LoVo (cell line): ENCODE data around the gene GRIK4.
"Not testable (repeated sequence)": the region's sequence is repeated elsewhere in the genome, so short reads cannot be mapped to it uniquely, and the experiment has no call there.

Experiments
- DNase-seq: peaks from one replicate; pipeline ENCODE4 v3.0.0-alpha.2; 2016; ENCODE audit warnings: low spot score

The GRIK4 gene

GRCh38 chr11:120608760-120609211 lies 97.2 kb downstream of the GRIK4 start:
- no peak for DNase-seq

DNA sequence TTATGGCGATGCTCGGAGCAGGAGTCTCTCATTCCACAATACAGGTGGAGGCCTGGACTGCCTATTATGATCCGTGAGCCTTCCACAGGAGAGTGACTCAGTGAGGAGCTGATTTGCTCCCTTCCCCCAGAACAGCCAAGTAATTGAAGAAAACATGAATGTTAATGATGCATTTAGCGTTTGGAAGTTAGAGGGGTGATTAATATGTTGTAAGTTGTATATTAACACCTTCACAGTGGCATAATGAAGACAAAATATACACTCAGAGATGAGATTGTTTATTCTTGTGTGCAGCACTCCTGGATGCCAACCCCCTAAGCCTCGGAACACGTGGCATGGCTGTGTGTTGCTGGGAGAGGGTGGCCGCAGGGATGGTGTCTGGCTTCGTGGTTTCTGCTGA lies 98.6 kb downstream of the GRIK4 start:
- no peak for DNase-seq

DNA sequence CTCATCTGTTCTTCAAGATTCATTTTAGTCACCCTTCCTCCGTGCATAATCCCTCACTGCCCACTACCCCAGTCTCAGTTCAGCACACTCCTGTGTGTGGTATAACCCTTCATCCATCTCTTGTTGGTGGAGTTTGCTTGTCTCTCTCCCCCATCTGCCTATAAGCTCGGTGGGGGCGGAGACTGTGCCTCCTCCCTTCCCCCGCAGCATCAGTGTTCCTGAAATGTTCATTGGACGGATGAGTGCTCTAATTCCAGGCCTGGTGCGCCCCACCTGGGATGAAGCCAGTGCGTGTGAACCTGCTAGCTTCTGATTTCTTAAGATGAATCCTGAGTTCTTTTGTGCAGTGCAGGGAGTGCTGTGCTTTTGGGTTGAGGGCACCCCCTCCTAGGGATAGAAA lies 100.0 kb downstream of the GRIK4 start:
- no peak for DNase-seq

- DNase-seq = peak; percentile 43
Measured at GRCh38 chr11:120612513-120613263, 101.1 kb downstream of the GRIK4 start.

- DNase-seq = no peak
Measured at GRCh38 chr11:120613264-120614226, 102.0 kb downstream of the GRIK4 start.

GRCh38 chr11:120615391-120615790 lies 103.8 kb downstream of the GRIK4 start:
- DNase-seq = no peak

- DNase-seq = no peak
Measured at GRCh38 chr11:120618399-120618798, 106.9 kb downstream of the GRIK4 start.

DNA sequence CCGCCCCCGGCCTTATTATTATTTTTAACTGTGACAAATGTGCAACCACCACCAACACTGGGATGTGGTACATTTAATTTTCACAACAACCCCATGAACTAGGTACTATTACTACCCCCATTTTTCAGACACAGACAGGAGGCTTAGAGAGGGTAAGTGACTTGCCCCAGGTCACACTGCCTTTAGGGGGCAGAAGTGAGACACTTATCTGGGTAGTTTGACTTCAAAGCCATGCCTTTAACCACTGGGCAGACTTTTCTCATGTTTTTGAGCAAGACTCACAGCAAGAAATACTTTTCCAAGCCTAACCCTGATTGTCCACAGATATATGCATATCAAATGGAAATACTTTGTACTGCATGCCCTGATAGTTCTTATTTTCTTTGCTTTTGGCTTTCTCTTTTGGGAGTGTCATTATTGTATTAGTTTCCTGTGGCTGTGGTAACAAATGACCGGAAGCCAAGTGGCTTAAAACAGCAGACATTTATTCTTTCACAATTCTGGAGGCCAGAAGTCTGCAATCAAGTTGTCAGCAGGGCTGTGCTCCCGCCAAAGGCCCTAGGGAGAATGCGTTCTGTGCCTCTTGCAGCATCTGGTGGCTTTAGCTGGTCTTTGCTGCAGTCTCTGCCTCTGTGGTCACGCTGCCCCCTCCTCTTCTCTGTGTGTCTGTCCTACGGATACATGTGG lies 110.8 kb downstream of the GRIK4 start:
- DNase-seq = no peak

GRCh38 chr11:120624992-120625391 lies 113.4 kb downstream of the GRIK4 start:
- DNase-seq = not testable (repeated sequence)

- DNase-seq = no peak
Measured at GRCh38 chr11:120625565-120625964, 114.0 kb downstream of the GRIK4 start.

GRCh38 chr11:120626791-120627190 lies 115.2 kb downstream of the GRIK4 start:
- no peak for DNase-seq

- no peak for DNase-seq
Measured at GRCh38 chr11:120627327-120628163, 116.0 kb downstream of the GRIK4 start.

- DNase-seq = no peak
Measured at GRCh38 chr11:120629407-120630080, 118.0 kb downstream of the GRIK4 start.

GRCh38 chr11:120630122-120630521 lies 118.6 kb downstream of the GRIK4 start:
- no peak for DNase-seq

DNA sequence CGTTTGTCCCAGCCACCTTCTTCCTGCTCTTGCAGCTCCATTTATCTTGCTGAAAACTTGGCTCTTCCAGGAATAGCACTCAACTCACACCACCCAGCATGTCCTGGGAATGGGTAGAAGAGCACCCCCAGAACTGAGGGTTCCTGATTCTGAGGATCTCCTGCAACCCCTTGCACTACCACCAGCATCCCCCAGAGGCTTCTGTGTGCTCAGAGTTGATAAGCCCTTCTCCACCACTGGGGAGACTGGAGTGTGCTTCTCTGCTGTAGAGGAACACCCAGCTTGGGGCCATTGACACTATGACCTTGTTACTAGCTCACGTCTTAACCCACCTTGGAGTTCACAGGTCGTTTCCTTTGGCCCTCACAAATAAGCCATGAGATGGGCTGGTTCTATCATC lies 121.0 kb downstream of the GRIK4 start:
- DNase-seq = no peak

DNA sequence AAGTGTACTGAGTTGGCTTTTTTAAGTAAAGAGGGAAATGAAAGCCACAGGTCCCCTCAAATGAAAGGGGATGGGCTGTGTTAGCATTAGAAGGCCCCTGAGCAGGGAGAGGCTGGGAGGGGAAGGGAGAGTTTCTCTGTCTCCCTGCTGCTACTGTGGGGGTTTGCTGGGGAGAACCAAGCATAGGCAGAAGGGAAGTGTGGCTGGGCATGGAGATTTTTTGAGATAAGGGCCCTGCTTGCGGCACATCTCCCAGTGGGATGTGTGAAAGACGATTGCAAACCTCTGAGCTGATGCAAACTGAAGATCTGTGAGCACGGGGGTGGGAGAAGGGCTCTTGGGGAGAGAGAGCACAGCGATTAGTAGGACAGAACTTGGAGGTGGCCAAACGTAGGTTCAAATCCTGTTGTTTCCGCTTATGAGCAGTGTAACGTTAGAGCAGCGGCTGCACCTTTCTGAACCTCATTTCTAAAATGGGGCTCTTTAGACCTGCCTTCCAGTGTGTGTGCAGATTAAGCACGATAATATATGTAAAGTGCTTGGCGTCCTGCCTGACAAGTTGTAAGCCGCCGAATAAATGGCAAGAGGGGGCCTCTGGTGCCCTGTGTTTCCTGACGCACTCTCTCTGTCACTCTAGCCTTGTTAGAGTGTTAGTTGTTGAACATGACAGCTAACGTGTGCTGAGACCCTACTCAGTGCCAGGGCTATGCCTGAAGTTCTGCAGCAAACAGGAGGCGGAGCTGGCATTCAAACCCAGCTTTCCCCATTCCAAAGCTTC lies 122.3 kb downstream of the GRIK4 start:
- DNase-seq = no peak

DNA sequence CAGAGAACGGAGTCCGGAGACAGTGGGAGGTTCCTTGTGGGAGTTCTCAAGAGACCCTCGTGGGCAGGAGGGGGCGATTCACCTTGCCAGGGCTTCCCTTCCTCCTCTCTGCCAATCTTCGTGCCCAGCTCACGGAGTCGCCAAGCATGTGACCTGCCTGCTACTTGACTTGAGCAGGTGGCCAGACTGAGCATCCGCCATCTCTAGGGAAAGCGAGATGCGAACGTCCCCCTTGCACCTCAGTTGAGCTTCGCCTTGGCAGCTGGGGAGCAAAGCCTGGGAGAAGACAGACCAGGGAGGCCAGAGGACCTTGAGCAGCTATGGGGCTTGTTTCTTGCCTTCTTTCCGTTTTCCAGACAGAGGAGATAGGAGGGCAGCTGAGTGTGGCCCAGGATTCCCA lies 123.2 kb downstream of the GRIK4 start:
- no peak for DNase-seq

DNA sequence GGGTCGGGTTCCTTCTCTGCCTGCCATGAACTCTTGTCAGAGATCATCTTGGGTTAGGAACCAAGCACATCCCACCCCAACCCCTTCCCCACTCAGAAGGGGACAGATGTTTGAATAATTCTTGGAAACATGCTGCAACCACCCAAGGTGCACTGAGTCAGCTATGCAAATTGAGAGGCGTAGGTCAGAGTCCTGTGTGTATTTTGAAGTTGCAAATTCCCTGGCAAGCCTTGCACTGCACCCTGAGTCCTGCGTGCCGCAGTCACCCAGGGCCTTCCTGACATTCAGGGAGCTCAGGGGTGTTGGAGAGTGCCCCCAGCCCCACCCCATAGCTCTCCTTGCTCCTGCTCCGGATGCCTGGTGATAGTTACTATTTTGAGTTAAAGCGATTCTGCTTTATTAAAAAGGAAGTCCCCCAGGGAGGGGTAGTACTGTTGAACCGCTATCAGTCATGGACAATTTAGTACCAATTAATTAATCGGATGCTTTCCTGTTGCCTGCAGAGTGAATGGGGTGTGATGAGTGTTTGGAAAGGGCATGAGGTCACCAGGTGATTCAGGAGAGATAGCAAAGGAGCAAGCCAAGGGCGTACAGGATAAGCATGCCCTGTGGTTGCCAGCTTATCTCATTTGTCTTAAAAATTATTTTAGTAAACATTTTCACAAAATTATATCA lies 123.7 kb downstream of the GRIK4 start:
- DNase-seq = no peak

DNA sequence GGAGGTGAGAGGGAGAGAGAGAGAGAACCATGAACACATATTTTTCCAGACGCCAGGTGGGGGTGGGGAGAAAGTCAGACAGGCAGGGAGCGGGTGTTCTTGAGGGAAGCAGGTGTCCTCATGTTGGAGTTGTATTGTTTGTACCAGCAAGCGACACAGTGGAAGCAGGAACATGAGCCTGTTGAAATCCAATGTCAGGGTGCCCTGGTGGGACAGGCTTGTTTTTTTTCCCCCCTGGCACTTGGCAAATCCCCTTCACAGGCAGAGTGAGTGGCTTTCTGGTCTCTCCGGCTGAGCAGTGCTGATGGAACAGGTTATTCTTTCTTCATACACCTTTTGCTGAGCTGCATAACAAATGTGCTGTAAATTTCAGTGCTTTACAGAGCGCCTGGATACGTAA lies 125.6 kb downstream of the GRIK4 start:
- DNase-seq = no peak
